Esophagus muscularis mucosa (tissue), 4 donors: Measurements from ENCODE around the gene ALG3. TPM values are rescaled to one million over a fixed set of nuclear protein-coding genes. Genes with fewer than 3 reads are reported as not detected.
A peak's percentile ranks its signal among the peaks of the same experiment; 100 is the strongest.

Experiments
- DNase-seq: peaks from one replicate; pipeline ENCODE4 v3.0.0-alpha.2; 2017; ENCODE audit errors: extremely low spot score
- H3K27ac ChIP-seq, 4 donors: fragments of 200-600 bp; sonication (generic); replicated peaks in 1 of 4; 1 replicate in 3 of 4; 2 replicates in 1 of 4; pipeline ENCODE4 v1.5.1; 2016 to 2019; ENCODE audit warnings: mild to moderate bottlenecking in 1 of 4
- H3K27me3 ChIP-seq, 4 donors: fragments of 200-600 bp; sonication (generic); one replicate each; pipeline versions ENCODE4 v1.5.1 to v1.6.0; 2016 to 2019
- H3K36me3 ChIP-seq, 4 donors: fragments of 200-600 bp; sonication (generic); one replicate each; pipeline ENCODE4 v1.5.1; 2016 to 2019
- H3K4me1 ChIP-seq, 4 donors: fragments of 200-600 bp; sonication (generic); one replicate each; pipeline ENCODE4 v1.5.1; 2016 to 2019
- H3K4me3 ChIP-seq, 4 donors: fragments of 200-600 bp; sonication (generic); 1 replicate in 2 of 4; 2 replicates in 2 of 4; pipeline ENCODE4 v1.5.1; 2016 to 2019; ENCODE audit warnings: mild to moderate bottlenecking in 4 of 4, moderate library complexity in 1 of 4
- H3K9me3 ChIP-seq, 4 donors: fragments of 200-600 bp; sonication (generic); 1 replicate in 3 of 4; 2 replicates in 1 of 4; pipeline ENCODE4 v1.5.1; 2016 to 2019
- EP300 ChIP-seq: sonication (generic); formaldehyde crosslinking; IDR thresholded peaks from one replicate; pipeline ENCODE4 v1.6.1; 2017; ENCODE audit warnings: antibody characterized with exemption
- POLR2A ChIP-seq: fragments of 450-650 bp; IDR thresholded peaks from one replicate; pipeline ENCODE4 v1.6.1; 2017; ENCODE audit warnings: antibody characterized with exemption, moderate library complexity, mild to moderate bottlenecking, low read depth
- POLR2AphosphoS5 ChIP-seq, 2 donors: sonication (generic); formaldehyde crosslinking; IDR thresholded peaks; one replicate each; pipeline ENCODE4 v1.6.1; 2017; ENCODE audit warnings: antibody characterized with exemption in 2 of 2
- WGBS: methylation state at CpG from one replicate; pipeline ENCODE4 v1.1.5; 2018; 5-methylcytosine and 5-hydroxymethylcytosine counted together
- intact Hi-C: fragments of 100-400 bp; cut with DNase I; formaldehyde crosslinking; loops from one replicate; pipeline ENCODE4 v1.15.1; 2023
- total RNA-seq, 4 donors: library from RNA; depleted of rRNA; stranded (reverse); fragments of >200 nt; gene quantifications; one replicate each; pipeline versions ENCODE4 v1.1.0 to v1.2.1, GENCODE V29; 2016
- TF ChIP-seq, protein P1 (sequence below), 3 experiments: fragments of 200-600 bp in 2 of 3; fragments of 450-650 bp in 1 of 3; sonication (generic) in 2 of 3; IDR thresholded peaks; one replicate each; pipeline ENCODE4 v1.5.1; 2017 to 2019; ENCODE audit warnings: antibody characterized with exemption in 3 of 3, mild to moderate bottlenecking in 2 of 3, moderate library complexity in 1 of 3

ALG3 gene
- total RNA-seq, 4 donors from 2014 or later: 35.6 to 48.5 (median 39.8) TPM

DNA sequence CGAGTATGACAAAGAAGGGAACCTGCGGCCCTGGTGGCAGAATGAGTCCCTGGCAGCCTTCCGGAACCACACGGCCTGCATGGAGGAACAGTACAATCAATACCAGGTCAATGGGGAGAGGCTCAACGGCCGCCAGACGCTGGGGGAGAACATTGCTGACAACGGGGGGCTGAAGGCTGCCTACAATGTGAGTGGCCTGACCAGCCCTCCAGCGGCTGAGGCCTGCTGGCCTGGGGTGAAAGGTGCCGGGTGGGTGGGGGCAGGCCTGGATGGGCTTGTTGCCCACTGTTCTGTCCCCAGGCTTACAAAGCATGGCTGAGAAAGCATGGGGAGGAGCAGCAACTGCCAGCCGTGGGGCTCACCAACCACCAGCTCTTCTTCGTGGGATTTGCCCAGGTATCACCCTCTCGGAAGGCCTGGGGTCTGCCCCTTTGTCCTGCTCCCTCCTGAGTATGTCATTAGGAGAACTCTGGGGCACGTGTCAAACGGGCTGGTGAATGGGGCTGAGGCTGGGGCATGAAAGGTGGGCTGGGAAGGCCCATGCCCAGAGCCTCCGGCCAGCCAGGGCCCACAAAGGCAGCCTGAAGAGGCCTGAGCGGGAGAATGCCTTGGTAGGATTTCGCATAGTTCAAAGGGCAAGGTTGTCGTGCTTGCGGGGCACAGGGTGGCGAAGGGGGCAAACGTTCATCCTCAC, 42.4 kb upstream of the ALG3 start:
- H3K27ac ChIP-seq: no peak overlapping the region
- no peaks in the 10 kb centered on the region for H3K4me1 ChIP-seq
- no peak for DNase-seq
- TF ChIP-seq POLR2A (no peak), POLR2AphosphoS5 (IDR thresholded peaks at IDR 0.05) (no peak), EP300 (no peak)
- TF ChIP-seq, protein P1, sequence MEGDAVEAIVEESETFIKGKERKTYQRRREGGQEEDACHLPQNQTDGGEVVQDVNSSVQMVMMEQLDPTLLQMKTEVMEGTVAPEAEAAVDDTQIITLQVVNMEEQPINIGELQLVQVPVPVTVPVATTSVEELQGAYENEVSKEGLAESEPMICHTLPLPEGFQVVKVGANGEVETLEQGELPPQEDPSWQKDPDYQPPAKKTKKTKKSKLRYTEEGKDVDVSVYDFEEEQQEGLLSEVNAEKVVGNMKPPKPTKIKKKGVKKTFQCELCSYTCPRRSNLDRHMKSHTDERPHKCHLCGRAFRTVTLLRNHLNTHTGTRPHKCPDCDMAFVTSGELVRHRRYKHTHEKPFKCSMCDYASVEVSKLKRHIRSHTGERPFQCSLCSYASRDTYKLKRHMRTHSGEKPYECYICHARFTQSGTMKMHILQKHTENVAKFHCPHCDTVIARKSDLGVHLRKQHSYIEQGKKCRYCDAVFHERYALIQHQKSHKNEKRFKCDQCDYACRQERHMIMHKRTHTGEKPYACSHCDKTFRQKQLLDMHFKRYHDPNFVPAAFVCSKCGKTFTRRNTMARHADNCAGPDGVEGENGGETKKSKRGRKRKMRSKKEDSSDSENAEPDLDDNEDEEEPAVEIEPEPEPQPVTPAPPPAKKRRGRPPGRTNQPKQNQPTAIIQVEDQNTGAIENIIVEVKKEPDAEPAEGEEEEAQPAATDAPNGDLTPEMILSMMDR (IDR thresholded peaks at IDR 0.05): no peak
- no peak overlapping the region for H3K4me3 ChIP-seq
- H3K36me3 ChIP-seq: no peaks in the 10 kb centered on the region
- no peaks in the 10 kb centered on the region for H3K9me3 ChIP-seq
- H3K27me3 ChIP-seq: peaks cover 0 to 34% (median 0%) of the 10 kb centered on the region in 4 donors
- intact Hi-C loops: no loop called here
- WGBS: 85% methylated on average over 22 of the region's 22 CpGs

DNA sequence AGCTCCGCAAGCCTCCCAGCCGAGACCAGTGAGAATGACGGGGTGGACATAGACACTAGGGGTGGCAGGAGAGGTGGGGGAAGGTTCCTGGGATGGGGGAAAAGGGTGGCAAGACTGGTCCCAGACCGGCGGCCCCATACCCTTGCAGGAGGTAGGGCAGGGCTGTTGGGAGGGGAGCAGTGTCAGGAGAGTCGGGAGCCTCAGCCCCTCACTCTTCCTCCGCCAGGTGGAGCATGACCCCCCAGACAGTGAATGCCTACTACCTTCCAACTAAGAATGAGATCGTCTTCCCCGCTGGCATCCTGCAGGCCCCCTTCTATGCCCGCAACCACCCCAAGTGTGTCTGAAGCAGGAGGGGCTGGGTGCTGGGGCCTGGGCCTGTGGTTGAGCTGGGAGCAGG, 41.6 kb upstream of the ALG3 start:
- Histone ChIP-seq H3K27ac (no peak overlapping the region), H3K4me1 (no peaks in the 10 kb centered on the region), H3K4me3 (no peak overlapping the region), H3K36me3 (no peaks in the 10 kb centered on the region), H3K27me3 (peaks cover 0 to 34% (median 0%) of the 10 kb centered on the region in 4 donors), H3K9me3 (no peaks in the 10 kb centered on the region)
- no peak for DNase-seq
- intact Hi-C loops: no loop called here
- WGBS: 86% methylated on average over 10 of the region's 10 CpGs
- TF ChIP-seq POLR2A (no peak), POLR2AphosphoS5 (IDR thresholded peaks at IDR 0.05) (no peak), EP300 (no peak)
- TF ChIP-seq, protein P1 (IDR thresholded peaks at IDR 0.05): no peak

DNA sequence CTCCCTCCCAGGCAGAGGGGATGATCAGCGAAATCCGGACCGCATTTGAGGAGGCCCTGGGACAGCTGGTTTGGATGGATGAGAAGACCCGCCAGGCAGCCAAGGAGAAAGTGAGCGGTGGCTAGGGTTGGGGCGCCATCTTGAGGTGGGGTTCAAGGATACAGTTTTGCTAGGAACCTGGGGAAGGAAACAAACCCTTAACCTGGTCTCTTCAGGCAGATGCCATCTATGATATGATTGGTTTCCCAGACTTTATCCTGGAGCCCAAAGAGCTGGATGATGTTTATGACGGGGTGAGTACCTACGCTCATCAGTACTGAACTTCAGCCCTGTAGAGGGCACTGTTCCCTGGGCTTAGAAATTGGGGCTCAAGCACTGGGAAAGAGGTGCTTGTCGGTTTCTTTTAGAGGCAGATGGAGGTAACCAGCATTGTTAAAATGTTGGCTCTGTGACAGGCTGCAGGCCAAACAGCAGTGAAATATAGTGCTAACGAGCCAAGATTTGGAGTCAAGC, 40.7 kb upstream of the ALG3 start:
- H3K27me3 ChIP-seq: peaks cover 0 to 34% (median 0%) of the 10 kb centered on the region in 4 donors
- H3K4me3 ChIP-seq: no peak overlapping the region
- DNase-seq: no peak
- H3K4me1 ChIP-seq: peaks cover 0 to 4% (median 0%) of the 10 kb centered on the region in 4 donors
- intact Hi-C loops: no loop called here
- WGBS: 9% methylated on average over 5 of the region's 10 CpGs
- TF ChIP-seq EP300 (no peak), POLR2AphosphoS5 (IDR thresholded peaks at IDR 0.05) (no peak), POLR2A (no peak)
- TF ChIP-seq, protein P1 (IDR thresholded peaks at IDR 0.05): peak; percentile 39 to 54 (median 51)
- H3K9me3 ChIP-seq: no peaks in the 10 kb centered on the region
- H3K36me3 ChIP-seq: no peaks in the 10 kb centered on the region
- no peak overlapping the region for H3K27ac ChIP-seq

DNA sequence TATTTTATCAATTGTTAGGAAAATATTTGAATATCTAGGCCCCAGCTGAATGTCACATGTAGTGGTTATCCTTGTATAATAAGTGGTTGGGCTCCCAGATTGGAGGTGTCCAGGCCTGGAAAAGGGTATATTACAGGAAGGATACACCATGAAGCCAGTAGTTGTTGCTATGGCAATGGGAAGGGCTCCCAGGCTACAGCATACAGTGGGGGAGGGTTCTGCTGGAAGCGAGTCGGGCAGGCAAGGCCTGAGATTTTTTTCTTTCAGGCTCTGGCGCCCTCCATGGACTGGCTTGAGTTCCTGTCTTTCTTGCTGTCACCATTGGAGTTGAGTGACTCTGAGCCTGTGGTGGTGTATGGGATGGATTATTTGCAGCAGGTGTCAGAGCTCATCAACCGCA, 35.9 kb upstream of the ALG3 start:
- Histone ChIP-seq H3K4me3 (no peak overlapping the region), H3K36me3 (no peaks in the 10 kb centered on the region), H3K9me3 (no peaks in the 10 kb centered on the region), H3K27ac (no peak overlapping the region), H3K4me1 (peaks cover 0 to 4% (median 0%) of the 10 kb centered on the region in 4 donors), H3K27me3 (peaks cover 0 to 13% (median 0%) of the 10 kb centered on the region in 4 donors)
- intact Hi-C loops: no loop called here
- TF ChIP-seq, protein P1 (IDR thresholded peaks at IDR 0.05): no peak
- TF ChIP-seq POLR2A (no peak), POLR2AphosphoS5 (IDR thresholded peaks at IDR 0.05) (no peak), EP300 (no peak)
- WGBS: 15% methylated on average over 4 of the region's 4 CpGs
- DNase-seq: no peak
